ENCODE results near the gene EVA1C. TPM values are rescaled to one million over a fixed set of nuclear protein-coding genes. Genes with fewer than 3 reads are reported as not detected.

EVA1C gene
- total and polyA plus RNA-seq, 9 of the 15 experiments (the other 6 are each of a cell fraction or from before 2014, with no cell fraction given), result 0.22 TPM; not detected in 8

- TF ChIP-seq CUX1 (CRISPR knock-in tag; IDR thresholded peaks at IDR 0.05) (no peak), ATF2 (CRISPR knock-in tag; IDR thresholded peaks at IDR 0.05) (no peak), PPARD (CRISPR knock-in tag; IDR thresholded peaks at IDR 0.05) (no peak), IRF9 (tag; IDR thresholded peaks at IDR 0.05) (no peak), ZNF436 (CRISPR knock-in tag; IDR thresholded peaks at IDR 0.05) (no peak), CREB1 (IDR thresholded peaks at IDR 0.05) (peak; percentile 46; the same call in 1 of the 2 replicates), CREB1 (CRISPR knock-in tag; IDR thresholded peaks at IDR 0.05) (no peak), TBL1XR1 (IDR thresholded peaks at IDR 0.05; ENCODE audit: low read length in 2 of 2) (no peak), KDM4B (IDR thresholded peaks at IDR 0.05; ENCODE audit: borderline replicate concordance in 2 of 2, low read depth in 1 of 2) (no peak), RBM25 (IDR thresholded peaks at IDR 0.05; ENCODE audit: low read depth, low read length, severe bottlenecking) (peak; percentile 75), FOXJ2 (tag; IDR thresholded peaks at IDR 0.05) (no peak), KLF1 (tag; IDR thresholded peaks at IDR 0.05) (no peak), HINFP (tag; conservative IDR thresholded peaks at IDR 0.05; ENCODE audit: low read depth) (no peak), CLOCK (CRISPR knock-in tag; IDR thresholded peaks at IDR 0.05; ENCODE audit: borderline replicate concordance) (no peak)
These were observed 104.5 kb downstream of the EVA1C start (continued) for GRCh38 chr21:32516756-32517649.
